NCI-H748 treated with DMSO at 0.1 percent for 48 hours (cell line): Measurements from ENCODE around the gene CLDND1.

Source experiments
- DNase-seq: peaks from one replicate; lab custom pipeline; 2025; lab: John Stamatoyannopoulos, UW

The CLDND1 gene

GRCh38 chr3:98514948-98515347, 7.8 kb downstream of the CLDND1 start:
- no peak for DNase-seq

- no peak for DNase-seq
Measured at GRCh38 chr3:98513736-98514135, 9.0 kb downstream of the CLDND1 start.

- no peak for DNase-seq
Measured at GRCh38 chr3:98513091-98513511, 9.6 kb downstream of the CLDND1 start.

GRCh38 chr3:98512576-98512975, 10.1 kb downstream of the CLDND1 start:
- DNase-seq = no peak

GRCh38 chr3:98508582-98508981, 14.1 kb downstream of the CLDND1 start:
- no peak for DNase-seq

- DNase-seq = no peak
Measured at GRCh38 chr3:98504539-98504938, 18.2 kb downstream of the CLDND1 start.

- DNase-seq = no peak
Measured at GRCh38 chr3:98501863-98502576, 20.7 kb downstream of the CLDND1 start.

GRCh38 chr3:98501270-98501669, 21.4 kb downstream of the CLDND1 start:
- DNase-seq = no peak

GRCh38 chr3:98500019-98500418, 22.7 kb downstream of the CLDND1 start:
- DNase-seq = no peak

GRCh38 chr3:98497381-98497780, 25.3 kb downstream of the CLDND1 start, which contains the start of gene OR5K2:
OR5K2 (plus strand) TSS chr3:98497681; CDS start chr3:98497681, 0 bp downstream.
- no peak for DNase-seq

GRCh38 chr3:98483626-98484025, 39.1 kb downstream of the CLDND1 start:
- DNase-seq = no peak

- no peak for DNase-seq
Measured at GRCh38 chr3:98482717-98483482, 39.8 kb downstream of the CLDND1 start.
